ENCODE results near the gene IDUA. TPM values are rescaled to one million over a fixed set of nuclear protein-coding genes. Genes with fewer than 3 reads are reported as not detected.

The IDUA gene
- total RNA-seq, 2 donors from 2014 or later, result 22.4 to 25.6 TPM

DNA sequence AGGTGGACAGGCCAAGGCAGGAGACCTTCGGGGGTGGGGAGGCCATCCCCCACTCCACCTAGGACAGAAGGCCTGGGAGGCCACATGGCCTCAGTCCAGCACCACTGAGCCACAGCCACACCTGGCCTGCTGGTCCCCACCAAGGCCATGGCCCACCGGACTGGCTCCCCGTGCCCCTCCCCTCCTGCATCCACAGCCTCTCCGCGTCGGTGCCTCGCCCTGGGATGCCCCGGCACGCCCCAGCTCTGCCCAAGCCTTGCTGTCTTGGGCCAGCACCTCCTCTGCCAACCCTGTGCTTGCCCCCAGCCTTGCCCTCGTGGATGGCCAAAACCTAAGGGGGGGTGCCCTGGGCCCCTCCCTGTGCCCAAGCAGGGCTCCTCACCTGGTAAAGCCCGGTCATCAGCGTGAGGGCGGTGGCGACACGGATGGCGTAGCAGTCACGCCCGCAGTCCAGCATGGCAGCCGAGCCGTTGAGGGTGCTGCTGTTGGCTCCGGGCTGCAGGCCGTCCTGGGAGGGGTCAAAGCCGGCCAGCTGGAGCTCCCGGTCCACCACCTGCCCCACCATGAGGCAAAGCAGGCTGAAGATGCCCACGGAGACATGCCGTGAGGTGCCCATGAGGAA is 4.0 kb downstream of the IDUA start:
- H3K4me3 Mint-ChIP-seq, result no peak overlapping the region
- no peak for DNase-seq
- H3K4me1 Mint-ChIP-seq, result peaks cover 8% of the 10 kb centered on the region
- no peak overlapping the region for H3K27ac Mint-ChIP-seq
- Histone ChIP-seq H3K9ac (ENCODE audit: extremely low read depth, low read length, poor library complexity, severe bottlenecking) (no peak overlapping the region), H3K27ac (ENCODE audit: low read depth, low read length) (no peak overlapping the region), H3K9me3 (ENCODE audit: control insufficient read depth, low read length) (no peaks in the 10 kb centered on the region), H3K4me3 (ENCODE audit: low read length) (no peak overlapping the region), H3K36me3 (ENCODE audit: control insufficient read depth, insufficient read depth, low read length) (no peaks in the 10 kb centered on the region), H3K4me1 (ENCODE audit: control insufficient read depth, insufficient read depth, low read length) (no peaks in the 10 kb centered on the region), H3K27me3 (ENCODE audit: control insufficient read depth, insufficient read depth, low read length, poor library complexity, severe bottlenecking) (peaks cover 11% of the 10 kb centered on the region)
- H3K36me3 Mint-ChIP-seq (ENCODE audit: low read depth), result peaks cover 2% of the 10 kb centered on the region
- 95 to 96% methylated on average over 21 to 26 of the region's 26 CpGs for WGBS, 2 experiments (ENCODE audit: insufficient coverage in 1 of 2, insufficient read length in 1 of 2)
- TF ChIP-seq CTCF (conservative IDR thresholded peaks at IDR 0.05), result no peak
- H3K9me3 Mint-ChIP-seq, result no peaks in the 10 kb centered on the region
- peaks cover 5% of the 10 kb centered on the region for H3K27me3 Mint-ChIP-seq (ENCODE audit: insufficient read depth)

DNA sequence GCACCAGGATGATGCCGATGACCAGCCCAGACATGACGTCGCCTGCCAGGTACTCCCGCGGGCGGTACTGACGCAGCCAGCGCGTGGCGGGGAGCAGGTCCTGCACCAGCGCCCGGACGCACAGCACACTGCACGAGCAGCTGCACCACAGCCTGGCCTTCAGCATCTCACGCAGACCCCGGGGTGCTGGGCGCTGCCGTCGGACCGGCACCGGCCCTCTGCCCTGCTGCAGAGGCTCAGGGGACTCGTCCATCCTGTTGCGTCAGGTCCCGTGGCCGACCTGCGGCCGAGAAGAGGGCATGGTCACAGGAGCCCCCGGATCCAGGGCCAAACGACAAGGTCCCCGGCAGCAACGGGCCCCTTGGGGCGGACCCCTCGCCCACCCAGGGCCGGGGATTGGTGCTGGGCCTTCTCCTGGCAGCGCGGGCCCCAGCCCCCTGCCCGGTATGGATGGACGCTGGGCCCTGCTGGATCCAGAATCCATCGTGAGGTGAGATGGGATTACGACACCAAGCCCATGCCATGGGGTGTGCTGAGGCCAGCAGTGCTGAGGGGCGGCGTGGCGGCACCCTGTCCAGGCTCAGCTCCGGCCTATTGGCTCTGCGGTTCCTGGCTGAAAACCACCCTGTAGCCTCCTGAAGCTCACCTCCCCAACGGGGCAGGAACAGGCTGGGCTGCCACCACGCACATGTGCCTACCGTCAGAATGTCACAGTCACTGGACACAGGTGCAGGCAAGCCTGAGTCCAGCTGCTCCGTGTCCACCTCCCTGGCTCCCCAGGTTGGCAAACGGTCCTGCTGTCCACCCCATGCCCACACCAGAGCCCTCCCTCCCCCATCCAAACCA is 4.8 kb downstream of the IDUA start:
- no peak for TF ChIP-seq CTCF (conservative IDR thresholded peaks at IDR 0.05)
- Histone ChIP-seq H3K4me1 (ENCODE audit: control insufficient read depth, insufficient read depth, low read length) (no peaks in the 10 kb centered on the region), H3K9ac (ENCODE audit: extremely low read depth, low read length, poor library complexity, severe bottlenecking) (no peak overlapping the region), H3K4me3 (ENCODE audit: low read length) (no peak overlapping the region), H3K36me3 (ENCODE audit: control insufficient read depth, insufficient read depth, low read length) (no peaks in the 10 kb centered on the region), H3K9me3 (ENCODE audit: control insufficient read depth, low read length) (no peaks in the 10 kb centered on the region), H3K27ac (ENCODE audit: low read depth, low read length) (no peak overlapping the region), H3K27me3 (ENCODE audit: control insufficient read depth, insufficient read depth, low read length, poor library complexity, severe bottlenecking) (peaks cover 14% of the 10 kb centered on the region)
- no peaks in the 10 kb centered on the region for H3K9me3 Mint-ChIP-seq
- peaks cover 6% of the 10 kb centered on the region for H3K4me1 Mint-ChIP-seq
- WGBS, 2 experiments (ENCODE audit: insufficient coverage in 1 of 2, insufficient read length in 1 of 2), result 94 to 97% methylated on average over 38 to 50 of the region's 50 CpGs
- DNase-seq, result no peak
- H3K4me3 Mint-ChIP-seq, result no peak overlapping the region
- H3K27me3 Mint-ChIP-seq (ENCODE audit: insufficient read depth), result peaks cover 13% of the 10 kb centered on the region
- H3K36me3 Mint-ChIP-seq (ENCODE audit: low read depth), result peaks cover 2% of the 10 kb centered on the region
- no peak overlapping the region for H3K27ac Mint-ChIP-seq

DNA sequence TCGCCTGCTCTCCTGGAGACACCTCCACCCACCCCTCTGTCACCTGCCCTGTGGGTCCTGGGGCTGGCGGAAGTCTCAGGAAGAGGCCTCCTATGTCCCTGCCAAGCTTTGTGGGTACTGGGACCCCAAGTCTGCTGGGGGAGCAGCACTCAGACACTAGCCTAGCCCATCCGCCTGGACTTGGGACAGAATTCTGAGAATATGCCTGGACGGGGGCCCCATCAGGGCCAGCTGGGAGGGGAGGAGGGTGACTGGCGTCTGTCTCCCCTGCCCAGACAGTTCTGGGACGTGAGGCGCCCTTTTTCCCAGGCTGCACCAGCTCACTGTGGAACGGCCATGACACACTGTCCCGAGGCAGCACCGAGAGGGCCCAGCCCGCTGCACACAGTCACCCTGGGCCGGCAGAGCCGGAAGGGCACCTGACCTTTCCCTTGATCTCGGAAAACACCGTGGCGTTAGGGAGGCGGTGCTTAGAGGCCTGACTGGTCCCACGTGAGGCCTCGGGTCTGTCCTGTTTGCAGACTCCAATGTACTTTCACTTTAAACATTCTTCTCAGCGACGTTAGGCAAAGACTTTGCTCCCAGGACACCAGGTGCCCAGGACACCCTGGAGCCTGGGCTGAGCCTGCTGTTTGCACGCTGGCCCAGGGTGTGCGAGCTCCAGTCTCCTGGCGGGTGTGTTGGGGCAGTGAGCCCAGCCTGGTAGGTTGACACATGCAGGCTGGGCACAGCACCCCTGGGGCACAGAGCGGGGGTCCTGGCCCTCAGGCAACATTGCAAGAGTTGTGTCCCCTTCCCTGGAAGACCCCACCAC is 5.7 kb downstream of the IDUA start:
- no peak overlapping the region for H3K4me3 ChIP-seq (ENCODE audit: low read length)
- 89 to 90% methylated on average over 19 to 25 of the region's 25 CpGs for WGBS, 2 experiments (ENCODE audit: insufficient coverage in 1 of 2, insufficient read length in 1 of 2)
- no peak for TF ChIP-seq CTCF (conservative IDR thresholded peaks at IDR 0.05)
- H3K4me1 Mint-ChIP-seq, result peaks cover 4% of the 10 kb centered on the region
- H3K27ac Mint-ChIP-seq, result no peak overlapping the region
- no peak for DNase-seq
- no peaks in the 10 kb centered on the region for H3K9me3 ChIP-seq (ENCODE audit: control insufficient read depth, low read length)
- H3K27me3 ChIP-seq (ENCODE audit: control insufficient read depth, insufficient read depth, low read length, poor library complexity, severe bottlenecking), result peaks cover 23% of the 10 kb centered on the region
- H3K4me1 ChIP-seq (ENCODE audit: control insufficient read depth, insufficient read depth, low read length), result no peaks in the 10 kb centered on the region
- peaks cover 17% of the 10 kb centered on the region for H3K27me3 Mint-ChIP-seq (ENCODE audit: insufficient read depth)
- H3K9me3 Mint-ChIP-seq, result no peaks in the 10 kb centered on the region
- no peaks in the 10 kb centered on the region for H3K36me3 ChIP-seq (ENCODE audit: control insufficient read depth, insufficient read depth, low read length)
- no peak overlapping the region for H3K4me3 Mint-ChIP-seq
- H3K9ac ChIP-seq (ENCODE audit: extremely low read depth, low read length, poor library complexity, severe bottlenecking), result no peak overlapping the region
- no peak overlapping the region for H3K27ac ChIP-seq (ENCODE audit: low read depth, low read length)
- peaks cover 2% of the 10 kb centered on the region for H3K36me3 Mint-ChIP-seq (ENCODE audit: low read depth)
